Activated CD4-positive, CD25-positive, alpha-beta regulatory T cell treated with anti-CD3 and anti-CD28 coated beads, Interleukin-2, amount 50 U/mL, for 72 hours (primary cell): Measurements from ENCODE around the gene KLHL5.
"Not testable (repeated sequence)": the region's sequence is repeated elsewhere in the genome, so short reads cannot be mapped to it uniquely, and the experiment has no call there.

ENCODE experiments used
- DNase-seq: peaks from one replicate; pipeline ENCODE4 v3.0.0; 2021

The KLHL5 gene

GRCh38 chr4:39062094-39062769 is at the start of gene KLHL5:
Gene KLHL5, plus strand, starts transcription at chr4:39062232. Its CDS starts 421 bp downstream, at chr4:39062653.
- no peak for DNase-seq

GRCh38 chr4:39014028-39014427 is 48.0 kb upstream of the KLHL5 start:
- no peak for DNase-seq

- DNase-seq, result no peak
Observed at GRCh38 chr4:39020130-39020529, 41.9 kb upstream of the KLHL5 start.

GRCh38 chr4:39021631-39022030 is 40.4 kb upstream of the KLHL5 start:
- no peak for DNase-seq

GRCh38 chr4:39022241-39022640 is 39.8 kb upstream of the KLHL5 start:
- no peak for DNase-seq

GRCh38 chr4:39023059-39023458 is 39.0 kb upstream of the KLHL5 start:
- DNase-seq, result no peak

- DNase-seq, result no peak
Observed at GRCh38 chr4:39024311-39024865, 37.6 kb upstream of the KLHL5 start.

- no peak for DNase-seq
Observed at GRCh38 chr4:39025552-39026085, 36.4 kb upstream of the KLHL5 start.

GRCh38 chr4:39026096-39026495 is 35.9 kb upstream of the KLHL5 start:
- DNase-seq, result no peak

- no peak for DNase-seq
Observed at GRCh38 chr4:39029752-39030694, 32.0 kb upstream of the KLHL5 start.

GRCh38 chr4:39030725-39031124 is 31.3 kb upstream of the KLHL5 start:
- no peak for DNase-seq

- DNase-seq, result not testable (repeated sequence)
Observed at GRCh38 chr4:39031590-39032020, 30.4 kb upstream of the KLHL5 start.

- no peak for DNase-seq
Observed at GRCh38 chr4:39032218-39033085, 29.6 kb upstream of the KLHL5 start, which contains the start of gene TMEM156. Gene TMEM156, minus strand, starts transcription at chr4:39032409. Its CDS starts 96 bp downstream, at chr4:39032313.

- no peak for DNase-seq
Observed at GRCh38 chr4:39036172-39036571, 25.9 kb upstream of the KLHL5 start.

GRCh38 chr4:39037491-39037825 is 24.6 kb upstream of the KLHL5 start:
- DNase-seq, result no peak

- no peak for DNase-seq
Observed at GRCh38 chr4:39037941-39038340, 24.1 kb upstream of the KLHL5 start.

- no peak for DNase-seq
Observed at GRCh38 chr4:39039108-39039507, 22.9 kb upstream of the KLHL5 start.

GRCh38 chr4:39042366-39042765 is 19.7 kb upstream of the KLHL5 start:
- no peak for DNase-seq

- no peak for DNase-seq
Observed at GRCh38 chr4:39043058-39043860, 18.8 kb upstream of the KLHL5 start.

- no peak for DNase-seq
Observed at GRCh38 chr4:39043861-39044363, 18.1 kb upstream of the KLHL5 start.

- DNase-seq, result peak; percentile 92
Observed at GRCh38 chr4:39044364-39044955, 17.6 kb upstream of the KLHL5 start.
